Gastroesophageal sphincter (tissue), 4 donors: Measurements from ENCODE around the gene EFL1. TPM values are rescaled to one million over a fixed set of nuclear protein-coding genes. Genes with fewer than 3 reads are reported as not detected.
"Not testable (repeated sequence)": the region's sequence is repeated elsewhere in the genome, so short reads cannot be mapped to it uniquely, and the experiment has no call there.

ENCODE experiments used
- ATAC-seq: fragments of 150-250 bp; one replicate; pipeline ENCODE4 v1.9.1; 2016; ENCODE audit warnings: mild to moderate bottlenecking, moderate library complexity
- H3K27ac ChIP-seq, 4 donors: fragments of 200-600 bp; sonication (generic) in 3 of 4; 1 replicate in 3 of 4; 2 replicates in 1 of 4; pipeline ENCODE4 v1.5.1; 2016 to 2019
- H3K27me3 ChIP-seq: fragments of 200-600 bp; sonication (generic); one replicate; pipeline ENCODE4 v1.5.1; 2019
- H3K36me3 ChIP-seq, 2 donors: fragments of 200-600 bp; sonication (generic); one replicate each; pipeline ENCODE4 v1.5.1; 2019; ENCODE audit warnings: control low read depth in 1 of 2
- H3K4me1 ChIP-seq, 3 donors: fragments of 200-600 bp; sonication (generic); 1 replicate in 2 of 3; 2 replicates in 1 of 3; pipeline ENCODE4 v1.5.1; 2016 to 2019; ENCODE audit warnings: control low read depth in 2 of 3
- H3K4me3 ChIP-seq, 2 donors: fragments of 200-600 bp; sonication (generic); one replicate each; pipeline ENCODE4 v1.5.1; 2019; ENCODE audit warnings: mild to moderate bottlenecking in 1 of 2, moderate library complexity in 1 of 2
- H3K9me3 ChIP-seq, 3 donors: fragments of 200-600 bp; sonication (generic); one replicate each; pipeline ENCODE4 v1.5.1; 2017 to 2019; ENCODE audit warnings: control low read depth in 2 of 3
- EP300 ChIP-seq: sonication (generic); formaldehyde crosslinking; IDR thresholded peaks from one replicate; pipeline ENCODE4 v1.6.1; 2017; ENCODE audit warnings: antibody characterized with exemption, mild to moderate bottlenecking
- POLR2A ChIP-seq, 2 donors: fragments of 450-650 bp; IDR thresholded peaks; one replicate each; pipeline ENCODE4 v1.6.1; 2017; ENCODE audit warnings: antibody characterized with exemption in 2 of 2, mild to moderate bottlenecking in 2 of 2, moderate library complexity in 1 of 2
- POLR2AphosphoS5 ChIP-seq: sonication (generic); formaldehyde crosslinking; IDR thresholded peaks from one replicate; pipeline ENCODE4 v1.6.1; 2017; ENCODE audit warnings: antibody characterized with exemption
- WGBS, 2 donors: methylation state at CpG; one replicate each; pipeline ENCODE4 v1.1.5; 2018; ENCODE audit warnings: low coverage in 1 of 2; 5-methylcytosine and 5-hydroxymethylcytosine counted together
- total RNA-seq, 4 donors: library from RNA; depleted of rRNA; stranded (reverse); fragments of >200 nt; gene quantifications; one replicate each; pipeline ENCODE4 v1.1.0, GENCODE V29; 2016
- TF ChIP-seq, protein P1 (sequence below), 4 experiments: fragments of 200-600 bp in 2 of 4; fragments of 450-650 bp in 2 of 4; sonication (generic) in 1 of 4; IDR thresholded peaks; one replicate each; pipeline ENCODE4 v1.5.1; 2017 to 2019; ENCODE audit warnings: antibody characterized with exemption in 4 of 4, mild to moderate bottlenecking in 2 of 4, moderate library complexity in 2 of 4

The EFL1 gene
- total RNA-seq, 4 donors from 2014 or later = 12.1 to 17.7 (median 15.5) TPM

DNA sequence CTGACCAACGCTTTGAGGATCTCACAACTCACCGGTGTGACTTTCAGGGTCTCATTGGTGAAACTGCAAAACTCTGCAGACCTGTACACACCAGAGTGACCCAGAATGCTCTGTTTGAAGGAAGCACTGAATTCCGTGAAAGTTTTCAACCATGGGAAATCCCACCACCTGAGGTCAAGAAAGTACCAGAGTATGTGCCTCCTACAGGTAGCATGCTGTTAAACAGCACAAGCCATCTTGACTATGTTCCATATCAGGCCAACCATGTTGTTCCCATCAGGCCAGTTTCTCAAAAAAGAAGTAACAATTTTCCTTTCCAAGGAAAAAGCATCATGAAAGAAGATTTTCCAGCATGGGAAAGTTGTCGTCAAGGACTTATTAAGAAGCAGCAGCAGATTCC is 19.9 kb upstream of the EFL1 start:
- not testable (repeated sequence) for H3K36me3 ChIP-seq, ATAC-seq, H3K9me3 ChIP-seq, H3K4me3 ChIP-seq, H3K27ac ChIP-seq, H3K4me1 ChIP-seq
- peaks cover 14% of the 10 kb centered on the region for H3K27me3 ChIP-seq
- WGBS, 2 donors = 80 to 81% methylated on average over 4 of the region's 4 CpGs

DNA sequence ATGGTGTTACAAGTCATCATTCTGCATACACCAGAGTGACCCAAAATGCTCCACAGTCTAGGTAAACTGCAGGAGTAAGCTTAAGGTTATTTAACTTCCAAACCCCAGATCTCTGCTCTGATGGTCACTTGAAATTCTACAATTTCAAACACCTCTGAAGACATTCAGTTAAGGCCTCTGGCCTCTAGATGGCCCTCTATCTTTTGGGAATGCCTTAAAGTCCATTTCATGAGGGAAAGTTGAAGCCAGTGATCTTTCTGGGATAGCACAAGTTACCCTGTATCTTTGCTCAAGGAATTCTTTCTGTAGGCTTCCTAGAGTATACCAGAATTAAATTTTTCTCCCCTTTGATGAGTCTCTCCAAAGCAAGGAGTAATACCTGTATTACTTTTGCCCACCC is 18.7 kb upstream of the EFL1 start:
- H3K4me1 ChIP-seq, H3K27ac ChIP-seq, H3K9me3 ChIP-seq, H3K4me3 ChIP-seq, H3K27me3 ChIP-seq, ATAC-seq, H3K36me3 ChIP-seq: not testable (repeated sequence)
- TF ChIP-seq, protein P1, sequence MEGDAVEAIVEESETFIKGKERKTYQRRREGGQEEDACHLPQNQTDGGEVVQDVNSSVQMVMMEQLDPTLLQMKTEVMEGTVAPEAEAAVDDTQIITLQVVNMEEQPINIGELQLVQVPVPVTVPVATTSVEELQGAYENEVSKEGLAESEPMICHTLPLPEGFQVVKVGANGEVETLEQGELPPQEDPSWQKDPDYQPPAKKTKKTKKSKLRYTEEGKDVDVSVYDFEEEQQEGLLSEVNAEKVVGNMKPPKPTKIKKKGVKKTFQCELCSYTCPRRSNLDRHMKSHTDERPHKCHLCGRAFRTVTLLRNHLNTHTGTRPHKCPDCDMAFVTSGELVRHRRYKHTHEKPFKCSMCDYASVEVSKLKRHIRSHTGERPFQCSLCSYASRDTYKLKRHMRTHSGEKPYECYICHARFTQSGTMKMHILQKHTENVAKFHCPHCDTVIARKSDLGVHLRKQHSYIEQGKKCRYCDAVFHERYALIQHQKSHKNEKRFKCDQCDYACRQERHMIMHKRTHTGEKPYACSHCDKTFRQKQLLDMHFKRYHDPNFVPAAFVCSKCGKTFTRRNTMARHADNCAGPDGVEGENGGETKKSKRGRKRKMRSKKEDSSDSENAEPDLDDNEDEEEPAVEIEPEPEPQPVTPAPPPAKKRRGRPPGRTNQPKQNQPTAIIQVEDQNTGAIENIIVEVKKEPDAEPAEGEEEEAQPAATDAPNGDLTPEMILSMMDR (IDR thresholded peaks at IDR 0.05) = peak in 1 of 4 experiments; percentile 12

DNA sequence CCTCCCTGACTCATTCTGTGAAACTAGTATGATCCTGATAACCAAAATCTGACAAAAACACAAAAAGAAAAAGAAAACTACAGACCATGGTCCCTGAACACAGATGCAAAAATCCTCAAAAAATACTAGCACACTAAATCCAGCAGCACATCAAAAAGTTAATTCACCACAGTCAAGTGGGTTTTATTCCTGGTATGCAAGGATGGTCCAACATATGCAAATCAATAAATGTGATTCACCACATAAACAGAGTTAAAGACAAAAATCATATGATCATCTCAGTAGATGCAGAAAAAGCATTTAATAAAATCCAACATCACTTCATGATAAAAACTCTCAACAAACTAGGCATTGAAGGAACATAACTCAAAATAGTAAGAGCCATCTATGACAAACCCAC is 12.9 kb upstream of the EFL1 start:
- TF ChIP-seq, protein P1 (IDR thresholded peaks at IDR 0.05) = no peak
- TF ChIP-seq POLR2A (IDR thresholded peaks at IDR 0.05) (no peak), EP300 (no peak), POLR2AphosphoS5 (no peak)
- ATAC-seq = no peak
- Histone ChIP-seq H3K4me3 (no peak overlapping the region), H3K36me3 (no peaks in the 10 kb centered on the region), H3K27me3 (no peaks in the 10 kb centered on the region), H3K27ac (no peak overlapping the region), H3K4me1 (no peaks in the 10 kb centered on the region), H3K9me3 (peaks cover 0 to 6% (median 0%) of the 10 kb centered on the region in 3 donors)

DNA sequence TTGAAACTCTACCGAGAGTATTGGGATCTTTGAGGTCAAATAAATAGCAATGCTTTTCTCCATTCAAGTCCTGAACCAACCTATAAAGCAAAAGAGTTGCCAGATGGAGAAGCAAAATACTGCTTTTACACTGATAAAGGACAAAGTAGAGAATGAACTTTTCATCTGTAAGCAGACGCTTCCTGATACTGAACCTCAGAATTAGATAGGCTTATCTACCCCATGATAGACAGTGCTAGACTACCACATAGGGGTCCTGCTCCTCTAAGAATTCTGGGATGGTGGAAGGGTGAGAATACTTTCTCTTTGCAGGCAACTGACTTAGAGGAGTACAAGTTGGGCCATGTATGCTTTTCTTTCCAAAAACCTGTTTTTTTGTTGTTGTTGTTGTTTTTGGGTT is 9.6 kb upstream of the EFL1 start:
- H3K27ac ChIP-seq = no peak overlapping the region
- TF ChIP-seq EP300 = no peak
- TF ChIP-seq, protein P1 (IDR thresholded peaks at IDR 0.05) = no peak
- no peak for TF ChIP-seq POLR2A (IDR thresholded peaks at IDR 0.05)
- TF ChIP-seq POLR2AphosphoS5 = no peak
- H3K9me3 ChIP-seq = peaks cover 0 to 6% (median 0%) of the 10 kb centered on the region in 3 donors
- WGBS, 2 donors = 61 to 80% methylated on average over 2 of the region's 2 CpGs
- ATAC-seq = no peak
- no peaks in the 10 kb centered on the region for H3K4me1 ChIP-seq
- H3K36me3 ChIP-seq = no peaks in the 10 kb centered on the region
- no peaks in the 10 kb centered on the region for H3K27me3 ChIP-seq
- H3K4me3 ChIP-seq = no peak overlapping the region

DNA sequence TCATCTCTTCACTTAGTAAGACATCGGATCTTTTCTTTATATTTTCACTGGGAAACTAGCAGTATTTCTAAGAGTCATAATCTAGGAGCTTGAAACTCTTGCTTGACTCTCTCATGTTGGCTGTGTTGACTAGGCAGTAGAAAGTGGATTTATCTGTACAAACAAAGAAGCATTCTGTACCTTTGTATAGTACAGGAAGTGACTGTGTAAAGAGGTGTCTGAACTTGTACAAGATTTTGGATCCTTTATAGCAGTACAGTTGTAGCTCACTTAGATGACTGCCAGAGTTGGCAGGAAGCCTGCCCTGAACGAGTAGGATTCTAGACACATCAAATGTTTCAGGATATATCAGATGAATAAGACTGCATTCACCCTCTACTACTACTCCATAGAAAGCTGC is 5.9 kb upstream of the EFL1 start:
- not testable (repeated sequence) for H3K4me1 ChIP-seq, H3K9me3 ChIP-seq, H3K27ac ChIP-seq, H3K4me3 ChIP-seq, H3K27me3 ChIP-seq, H3K36me3 ChIP-seq, ATAC-seq
- 14 to 60% methylated on average over 2 of the region's 2 CpGs for WGBS, 2 donors

DNA sequence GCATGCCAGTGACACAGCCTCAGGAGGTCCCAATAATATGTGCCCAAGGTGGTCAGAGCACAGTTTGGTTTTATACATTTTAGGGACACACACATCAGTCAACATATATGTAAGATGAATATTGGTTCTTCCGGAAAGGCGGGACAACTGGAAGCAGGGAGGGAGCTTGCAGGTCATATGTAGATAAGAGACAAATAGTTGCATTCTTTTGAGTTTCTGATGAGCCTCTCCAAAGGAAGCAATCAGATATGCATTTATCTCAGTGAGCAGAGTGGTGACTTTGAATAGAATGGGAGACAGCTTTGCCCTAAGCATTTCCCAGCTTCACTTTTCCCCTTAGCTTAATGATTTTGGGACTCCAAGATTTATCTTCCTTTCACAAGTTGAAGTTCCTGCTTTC is 4.6 kb upstream of the EFL1 start:
- H3K27me3 ChIP-seq, H3K27ac ChIP-seq, H3K4me3 ChIP-seq, ATAC-seq, H3K9me3 ChIP-seq, H3K36me3 ChIP-seq, H3K4me1 ChIP-seq: not testable (repeated sequence)
- WGBS, 2 donors = 72 to 79% methylated on average over 2 of the region's 2 CpGs

DNA sequence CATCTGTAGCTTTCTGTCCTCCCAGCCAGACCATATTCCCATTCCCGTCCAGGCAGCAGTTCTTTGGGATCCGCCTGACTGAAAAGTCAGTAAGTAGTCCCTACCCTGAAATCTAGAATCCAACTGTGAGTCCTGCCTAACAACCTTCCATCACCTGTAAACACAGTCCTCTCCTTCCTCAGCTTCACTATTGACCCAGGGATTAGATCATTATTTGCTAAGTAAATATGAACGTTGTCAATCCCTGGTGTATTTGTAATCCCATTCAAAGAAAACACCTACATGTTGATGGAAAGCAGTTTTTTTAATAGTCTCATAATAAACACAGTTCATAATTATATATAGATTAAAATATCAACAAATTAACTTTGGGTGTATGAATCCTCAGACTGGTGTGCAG is 816 bp upstream of the EFL1 start:
- Histone ChIP-seq H3K27ac (peak overlapping the region in 3 of 4 donors; percentile 80 to 86 (median 83)), H3K27me3 (no peaks in the 10 kb centered on the region), H3K9me3 (no peaks in the 10 kb centered on the region), H3K36me3 (peaks cover 0 to 6% of the 10 kb centered on the region in 2 donors), H3K4me3 (peak overlapping the region; percentile 64 to 90), H3K4me1 (peaks cover 0 to 29% (median 0%) of the 10 kb centered on the region in 3 donors)
- ATAC-seq = no peak
- TF ChIP-seq POLR2AphosphoS5 (no peak), POLR2A (IDR thresholded peaks at IDR 0.05) (no peak), EP300 (no peak)
- TF ChIP-seq, protein P1 (IDR thresholded peaks at IDR 0.05) = no peak
- WGBS, 2 donors = 20 to 32% methylated on average over 3 of the region's 3 CpGs

DNA sequence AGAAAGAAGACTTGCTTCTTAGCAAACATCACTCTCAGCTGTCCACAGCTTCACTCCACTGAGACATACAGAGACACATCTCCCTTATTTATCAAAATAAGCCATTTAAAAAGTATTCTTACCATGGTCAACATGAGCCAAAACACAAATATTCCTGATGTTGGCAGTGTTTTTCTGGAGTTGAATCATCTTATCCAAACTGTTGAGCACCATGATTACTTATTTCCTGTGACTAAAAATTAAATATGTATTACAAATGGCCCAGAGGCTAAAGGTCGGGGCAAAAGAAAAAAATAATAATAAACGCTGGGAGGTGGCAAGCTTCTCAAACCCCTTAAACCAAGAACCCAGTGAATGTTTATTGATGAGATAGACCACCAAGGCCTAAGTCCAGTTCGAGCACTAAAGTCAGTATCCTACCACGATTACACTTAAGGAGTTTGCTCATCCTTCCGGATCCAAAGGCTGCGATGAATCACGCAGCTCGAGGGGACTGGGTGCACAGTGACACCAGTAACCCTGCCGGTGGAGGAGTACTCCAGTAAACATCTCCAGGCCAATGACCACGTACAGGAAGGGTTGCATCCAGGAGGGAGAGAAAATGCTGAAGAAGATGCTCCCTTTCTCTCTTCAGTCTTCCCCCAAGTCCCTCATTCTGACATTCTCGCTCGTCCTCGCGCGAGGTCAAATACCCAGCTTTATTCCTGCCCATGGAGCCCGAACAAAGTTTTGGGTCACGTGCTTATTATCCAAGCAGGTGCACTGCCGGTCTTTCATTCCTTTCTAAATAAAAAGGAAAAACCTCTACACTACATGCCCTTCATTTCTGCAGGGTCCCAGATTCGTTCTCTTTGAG is 740 bp downstream of the EFL1 start:
- ATAC-seq = peak; percentile 27
- Histone ChIP-seq H3K4me1 (peaks cover 0 to 29% (median 0%) of the 10 kb centered on the region in 3 donors), H3K4me3 (peak overlapping the region; percentile 64 to 90), H3K27ac (peak overlapping the region; percentile 3 to 86 (median 82)), H3K36me3 (peaks cover 0 to 19% of the 10 kb centered on the region in 2 donors)
- H3K27me3 ChIP-seq, H3K9me3 ChIP-seq: not testable (repeated sequence)
- WGBS, 2 donors = 2 to 3% methylated on average over 13 to 16 of the region's 19 CpGs

DNA sequence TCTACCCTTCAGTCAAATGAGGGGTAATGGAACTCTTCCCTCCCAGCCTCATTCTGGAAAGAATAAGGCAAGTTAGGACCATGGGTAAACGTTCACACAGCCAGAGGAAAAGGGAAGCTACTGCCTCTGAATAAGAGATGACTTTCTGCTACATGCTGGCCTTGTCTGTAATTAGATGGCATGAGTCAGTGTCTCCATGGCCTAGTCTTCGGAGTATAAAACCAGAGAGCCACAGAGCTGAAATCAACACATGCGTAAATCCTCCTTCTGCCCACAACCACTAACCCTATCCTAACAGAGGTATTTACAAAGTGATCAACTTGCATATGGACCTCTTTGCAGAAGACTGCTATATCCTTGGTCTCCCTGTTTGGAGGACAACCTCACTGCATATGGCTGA is 14.3 kb downstream of the EFL1 start:
- not testable (repeated sequence) for H3K27me3 ChIP-seq, H3K4me1 ChIP-seq, H3K27ac ChIP-seq, H3K9me3 ChIP-seq, ATAC-seq, H3K4me3 ChIP-seq
- H3K36me3 ChIP-seq = peaks cover 0 to 47% of the 10 kb centered on the region in 2 donors
- WGBS, 2 donors = 92 to 100% methylated on average over 1 to 2 of the region's 3 CpGs
